ENCODE results near the gene ADCY2.

ADCY2 gene

GRCh38 chr5:7869474-7870136 lies 473.7 kb downstream of the ADCY2 start:
- DNase-seq (ENCODE audit: low spot score): no peak

- no peak for DNase-seq (ENCODE audit: low spot score)
Measured at GRCh38 chr5:7871653-7872052, 475.7 kb downstream of the ADCY2 start.

- no peak for DNase-seq (ENCODE audit: low spot score)
Measured at GRCh38 chr5:7872517-7873130, 476.7 kb downstream of the ADCY2 start.

GRCh38 chr5:7873216-7873615 lies 477.3 kb downstream of the ADCY2 start:
- DNase-seq (ENCODE audit: low spot score): no peak

- no peak for DNase-seq (ENCODE audit: low spot score)
Measured at GRCh38 chr5:7874639-7875038, 478.7 kb downstream of the ADCY2 start.

GRCh38 chr5:7875151-7875550 lies 479.2 kb downstream of the ADCY2 start:
- DNase-seq (ENCODE audit: low spot score): no peak

- DNase-seq (ENCODE audit: low spot score): no peak
Measured at GRCh38 chr5:7876867-7877266, 480.9 kb downstream of the ADCY2 start.

- no peak for DNase-seq (ENCODE audit: low spot score)
Measured at GRCh38 chr5:7877851-7878250, 481.9 kb downstream of the ADCY2 start.

GRCh38 chr5:7878381-7878873 lies 482.5 kb downstream of the ADCY2 start:
- no peak for DNase-seq (ENCODE audit: low spot score)
